ENCODE measurements around the gene STK33. TPM values are rescaled to one million over a fixed set of nuclear protein-coding genes. Genes with fewer than 3 reads are reported as not detected.

STK33 gene
- total RNA-seq, 1 donor from 2014 or later, result 14.2 TPM

DNA sequence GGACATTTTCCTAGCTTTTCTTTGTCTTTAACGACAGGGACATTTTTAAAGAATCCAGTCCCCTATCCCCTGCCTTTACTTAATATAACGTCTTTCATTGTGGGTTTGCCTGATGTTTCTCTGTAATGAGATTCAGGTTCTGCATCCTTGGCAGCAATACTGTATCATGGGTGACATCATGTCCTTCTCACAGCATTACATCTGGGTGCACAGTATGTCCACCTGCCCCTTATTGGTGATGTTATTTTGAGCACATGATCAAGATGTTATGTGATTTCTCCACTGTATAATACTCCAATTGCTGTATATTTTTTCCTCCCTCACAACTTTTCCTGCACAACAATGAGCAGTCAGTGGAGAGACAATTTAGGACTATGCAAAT is 9.7 kb upstream of the STK33 start:
- no peak for DNase-seq (ENCODE audit: low spot score)

DNA sequence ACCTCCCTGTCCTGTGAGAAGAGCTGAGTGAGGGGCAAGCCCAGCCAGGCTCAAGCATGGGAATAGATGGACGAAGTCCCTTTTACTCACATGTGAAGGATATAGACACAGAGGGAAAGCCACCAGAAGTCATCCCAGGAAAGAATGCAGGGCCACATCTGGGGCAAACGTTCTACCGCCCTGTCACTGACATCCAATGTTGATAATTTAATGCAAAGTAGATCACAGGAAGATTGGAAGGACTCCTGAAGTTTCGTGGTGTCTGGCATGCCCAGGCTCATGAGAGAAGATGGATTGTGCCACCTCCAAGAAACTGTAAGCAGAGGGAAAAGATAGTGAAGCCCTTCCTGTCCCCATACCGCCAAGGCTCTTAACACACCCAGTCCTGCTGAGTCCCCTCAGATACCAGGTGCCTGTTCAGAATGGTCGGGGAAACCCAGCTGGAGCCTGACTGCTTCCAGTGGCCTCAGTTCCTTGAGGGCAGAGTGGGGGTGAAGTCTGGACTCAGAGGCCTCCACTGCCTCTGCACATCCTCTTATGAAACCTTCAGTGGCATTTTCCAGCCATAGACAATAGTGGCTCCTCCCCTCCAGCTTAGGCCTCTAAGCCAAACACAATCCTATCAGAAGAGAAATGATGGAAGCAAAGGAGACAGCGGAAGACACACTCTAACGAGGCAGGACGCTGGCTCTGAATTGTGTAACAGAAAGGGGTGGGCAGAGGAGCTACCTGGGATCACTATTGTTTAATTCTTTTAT is 7.5 kb upstream of the STK33 start:
- no peak for DNase-seq (ENCODE audit: low spot score)

DNA sequence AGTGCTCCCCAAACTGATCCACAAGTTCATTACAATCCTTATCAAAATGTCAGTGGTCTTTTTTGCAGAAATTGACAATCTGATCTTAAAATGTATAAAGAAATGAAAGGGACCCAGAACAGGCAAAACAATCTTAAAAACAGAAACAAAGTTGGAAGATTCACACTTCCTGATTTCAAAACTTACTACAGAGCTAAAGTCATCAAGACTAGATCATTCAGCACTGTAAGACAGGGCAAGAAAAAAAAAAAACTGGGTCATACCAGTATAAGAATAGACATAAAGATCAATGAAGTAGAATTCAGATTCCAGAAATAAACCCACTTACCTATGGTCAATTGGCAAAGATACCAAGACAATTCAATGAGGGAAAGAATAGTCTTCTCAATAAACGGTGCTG is 4.5 kb upstream of the STK33 start:
- no peak for DNase-seq (ENCODE audit: low spot score)

DNA sequence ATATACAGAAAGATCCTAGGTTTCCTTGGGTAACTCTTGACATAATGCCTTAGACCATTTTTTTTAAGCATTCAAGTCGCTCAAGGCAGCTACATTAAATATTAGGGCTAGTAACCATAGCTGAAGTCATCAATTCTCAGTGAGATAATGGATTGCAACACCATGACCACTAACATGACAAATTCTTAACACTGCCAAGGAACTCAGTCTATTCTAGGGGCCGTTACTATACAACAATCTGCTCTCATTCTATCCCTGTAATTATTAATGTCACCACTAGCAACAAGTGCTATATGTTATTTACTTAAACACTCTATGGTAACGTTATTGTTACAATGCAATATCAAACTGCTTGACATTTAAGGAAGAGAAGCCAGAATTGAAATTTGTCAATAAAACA is 3.2 kb upstream of the STK33 start:
- DNase-seq (ENCODE audit: low spot score), result no peak

DNA sequence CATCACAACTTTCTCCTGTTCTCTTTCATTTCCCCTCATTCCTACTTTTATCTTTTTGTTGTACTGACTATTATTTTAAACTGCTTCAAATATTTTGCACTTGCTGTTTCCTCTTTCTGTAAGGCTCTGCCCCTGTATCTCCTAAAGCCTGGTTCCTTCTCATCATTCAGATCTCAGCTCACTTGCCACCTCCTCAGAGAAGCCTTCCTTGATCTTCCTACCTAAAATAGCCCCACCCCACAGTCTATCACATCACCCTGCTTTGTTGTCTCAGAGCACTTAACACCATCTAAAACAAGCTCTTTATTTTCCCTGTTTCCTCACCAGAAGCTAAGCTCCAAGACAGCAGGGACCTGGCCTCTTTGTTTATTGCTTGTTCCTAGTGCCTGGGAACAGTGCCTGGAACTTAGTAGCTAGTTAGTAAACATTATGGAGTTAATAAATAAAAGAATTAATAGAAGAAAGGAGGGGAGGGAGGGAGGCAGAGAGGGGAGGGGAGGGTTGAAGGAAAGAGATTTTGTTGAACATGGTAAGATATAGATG is 2.5 kb upstream of the STK33 start:
- no peak for DNase-seq (ENCODE audit: low spot score)

DNA sequence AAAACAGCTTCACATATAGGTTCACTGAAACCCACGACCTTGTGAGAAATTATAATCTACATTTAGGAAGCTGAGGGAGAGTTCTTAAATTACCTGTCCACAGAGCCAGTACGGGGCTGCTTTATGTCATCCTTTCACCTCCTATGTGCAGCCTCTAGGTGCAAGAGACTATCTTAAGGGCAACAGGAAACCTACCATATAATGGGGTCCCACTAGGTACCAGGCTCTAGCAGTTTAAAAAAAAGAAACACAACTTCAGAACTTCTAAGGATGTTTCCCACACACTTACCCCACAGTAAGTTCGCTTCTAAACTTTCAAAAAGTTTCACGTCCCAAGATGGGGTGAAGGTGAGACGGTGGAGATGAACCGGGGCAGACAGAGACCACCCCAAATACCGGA is 573 bp downstream of the STK33 start:
- DNase-seq (ENCODE audit: low spot score), result no peak

DNA sequence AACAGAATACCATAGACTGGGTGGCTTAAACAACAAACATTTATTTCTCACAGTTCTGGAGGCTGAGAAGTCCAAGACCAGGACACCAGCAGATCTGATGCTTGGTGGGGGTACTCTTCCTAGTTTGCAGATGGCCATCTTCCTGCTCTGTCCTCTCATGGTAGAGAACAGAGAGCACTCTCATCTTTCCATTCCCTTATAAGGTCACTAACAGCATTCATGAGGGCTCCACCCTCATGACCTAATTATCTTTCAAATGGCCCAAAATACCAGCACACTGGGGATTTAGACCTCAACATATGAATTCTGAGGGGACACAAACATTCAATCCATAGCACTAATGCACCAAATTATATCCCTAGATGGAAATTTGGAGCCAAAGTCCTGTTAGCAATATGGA is 6.1 kb downstream of the STK33 start:
- DNase-seq (ENCODE audit: low spot score), result no peak

DNA sequence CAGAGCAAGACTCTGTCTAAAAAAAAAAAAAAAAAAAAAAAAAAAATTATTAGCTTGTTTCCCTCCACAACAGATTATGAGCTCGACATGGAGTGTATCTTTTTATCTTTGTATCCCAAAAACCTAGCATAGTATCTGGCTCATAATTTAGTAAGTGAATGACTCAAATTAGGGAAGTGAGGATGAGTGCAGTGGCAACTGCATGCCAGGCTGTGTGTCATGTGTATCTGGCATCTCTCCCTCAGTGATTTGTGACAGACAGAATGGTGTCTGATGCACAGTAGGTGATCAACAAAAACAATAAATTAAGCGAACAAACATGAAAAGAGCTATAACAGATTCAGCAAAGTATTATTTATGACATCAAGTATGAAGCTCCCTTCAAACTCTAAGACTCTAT is 7.2 kb downstream of the STK33 start:
- no peak for DNase-seq (ENCODE audit: low spot score)

DNA sequence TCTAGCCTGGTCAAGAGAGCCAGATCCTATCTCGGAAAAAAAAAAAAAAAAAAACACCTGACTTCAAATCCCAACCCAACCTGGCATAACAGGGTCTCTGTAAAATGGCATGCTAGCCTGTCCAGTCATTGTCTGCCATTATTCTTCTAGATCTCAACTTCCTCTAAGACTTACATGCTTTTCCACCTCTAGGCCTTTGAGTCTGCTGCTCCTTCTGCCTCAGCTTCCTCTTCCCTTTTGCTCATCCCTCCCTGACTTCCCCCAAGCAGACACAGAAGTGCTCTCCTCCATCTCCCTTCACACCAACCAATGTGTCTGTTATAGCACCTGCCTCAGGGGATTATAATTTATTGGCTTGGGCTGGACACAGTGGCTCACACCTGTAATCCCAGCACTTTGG is 7.8 kb downstream of the STK33 start:
- no peak for DNase-seq (ENCODE audit: low spot score)

DNA sequence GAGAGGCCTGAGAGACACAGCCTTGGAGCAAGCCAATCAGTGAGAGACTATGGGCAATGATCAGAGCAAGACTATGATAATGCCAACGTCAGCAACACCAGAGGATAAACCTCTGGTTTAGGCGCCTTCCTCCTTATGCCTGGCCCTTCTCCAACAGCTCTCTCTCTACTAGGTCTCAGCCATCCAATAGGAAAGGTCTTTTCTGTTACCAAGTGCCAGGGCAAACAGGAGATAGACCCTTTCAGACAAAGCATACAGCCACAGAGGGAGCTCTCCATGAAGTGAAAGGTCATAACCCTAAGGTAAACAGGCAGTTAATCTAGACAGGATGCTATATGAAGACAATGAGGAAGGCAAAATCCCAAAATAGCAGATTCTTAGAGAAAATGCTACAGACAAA is 9.5 kb downstream of the STK33 start:
- no peak for DNase-seq (ENCODE audit: low spot score)

DNA sequence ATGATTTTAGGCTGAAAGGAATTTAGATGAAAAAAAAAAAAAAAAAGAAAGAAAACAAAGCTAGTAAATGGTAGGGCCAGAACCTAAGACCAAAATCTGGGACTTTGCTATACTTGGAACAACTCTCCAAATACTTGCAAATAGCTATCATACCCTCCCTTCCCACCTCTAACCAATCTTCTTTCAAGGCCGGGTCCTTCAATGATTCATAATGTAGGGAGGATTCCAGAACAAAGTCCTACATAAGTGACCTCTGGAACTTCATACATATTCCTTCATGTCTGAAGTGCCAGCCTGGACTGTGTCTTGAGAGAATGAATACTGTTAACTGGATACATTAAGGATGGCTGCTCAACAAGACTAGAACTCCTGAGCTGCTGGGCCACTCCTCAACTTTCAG is 9.9 kb downstream of the STK33 start:
- DNase-seq (ENCODE audit: low spot score), result no peak

DNA sequence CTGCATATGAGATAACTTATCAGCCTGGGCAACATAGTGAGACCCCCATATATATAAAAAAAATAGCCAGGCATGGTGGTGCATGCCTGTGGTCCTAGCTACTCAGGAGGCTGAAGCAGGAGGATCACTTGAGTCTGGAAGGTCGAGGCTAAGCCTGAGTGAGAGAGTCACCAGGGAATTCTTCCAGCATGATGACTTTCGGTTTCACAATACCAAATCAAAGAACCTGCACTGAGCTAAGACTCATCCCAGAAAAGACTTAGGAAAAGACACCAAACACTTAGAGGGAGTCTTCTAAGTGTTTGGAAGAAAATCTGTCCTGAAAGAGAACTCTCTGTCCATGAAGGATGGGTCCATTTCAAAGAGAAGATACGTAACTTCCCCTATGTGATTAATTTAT is 12.7 kb downstream of the STK33 start:
- no peak for DNase-seq (ENCODE audit: low spot score)

DNA sequence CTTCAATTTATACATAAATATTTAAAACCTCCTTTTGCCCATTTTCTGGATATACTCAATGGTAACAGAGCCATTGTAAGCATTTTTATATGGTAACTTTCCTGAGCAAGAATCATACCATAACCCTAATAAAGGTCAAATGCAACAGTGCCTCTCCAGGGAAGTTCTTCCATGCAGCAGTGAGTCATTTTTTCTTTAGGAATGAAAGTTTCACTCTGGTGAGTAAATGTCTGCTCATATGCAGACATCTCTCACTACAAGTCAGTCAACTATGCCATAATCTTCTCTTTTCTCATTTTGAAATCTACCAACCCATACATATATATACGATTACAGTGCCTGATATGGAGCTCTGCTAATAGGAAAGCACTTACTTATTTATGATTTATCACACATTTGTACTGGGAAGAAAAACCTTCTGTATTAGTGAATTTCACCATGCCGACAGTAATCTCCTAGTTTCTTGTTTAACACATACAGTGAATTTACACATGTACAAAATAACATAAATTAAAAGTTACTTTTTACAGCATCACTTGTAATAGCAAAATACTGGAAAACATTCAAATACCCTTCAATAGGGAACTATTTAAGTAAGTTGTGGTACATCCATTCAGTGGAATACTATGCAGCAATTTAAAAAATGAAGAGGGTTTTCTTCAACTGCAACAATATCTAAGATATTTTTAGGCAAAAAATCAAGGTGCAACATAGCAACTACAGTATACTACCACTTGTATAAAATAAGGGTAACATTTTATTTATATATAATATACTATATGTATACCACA is 16.0 kb downstream of the STK33 start:
- DNase-seq (ENCODE audit: low spot score), result no peak

DNA sequence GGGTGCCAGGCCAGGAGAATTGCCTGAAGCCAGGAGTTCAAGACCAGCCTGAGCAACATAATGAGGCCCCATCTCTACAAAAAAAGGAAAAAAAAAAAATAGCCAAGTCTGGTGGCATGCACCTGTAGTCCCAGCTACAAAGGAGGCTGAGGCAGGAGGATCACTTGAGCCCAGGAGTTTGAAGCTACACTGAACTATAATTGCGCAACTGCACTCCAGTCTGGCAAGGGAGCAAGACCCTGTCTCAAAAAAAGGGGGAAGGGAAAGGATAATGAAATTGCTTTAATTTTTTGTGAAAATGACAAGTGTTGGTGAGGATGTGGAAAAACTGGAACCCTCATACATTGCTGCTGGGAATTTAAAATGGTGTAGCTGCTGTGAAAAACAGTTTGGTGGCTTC is 19.2 kb downstream of the STK33 start:
- no peak for DNase-seq (ENCODE audit: low spot score)

DNA sequence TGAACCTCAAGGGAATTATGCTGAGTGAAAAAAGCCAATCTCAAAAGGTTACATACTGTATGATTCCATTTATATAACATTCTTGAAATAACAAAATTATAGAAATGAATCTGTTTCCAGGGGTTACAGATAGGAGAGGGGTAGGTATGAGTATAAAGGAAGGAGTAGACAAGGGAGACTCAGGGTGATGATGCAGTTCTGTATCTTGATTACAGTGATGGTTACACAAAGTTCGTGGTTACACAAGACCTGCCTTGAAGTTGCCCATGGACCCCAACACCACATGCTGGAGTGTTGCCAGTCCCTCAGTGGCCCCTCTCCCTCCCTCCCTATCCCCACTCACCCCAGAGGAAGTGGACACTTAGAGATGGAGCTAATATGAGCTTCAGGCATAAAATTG is 20.3 kb downstream of the STK33 start:
- DNase-seq (ENCODE audit: low spot score), result no peak

DNA sequence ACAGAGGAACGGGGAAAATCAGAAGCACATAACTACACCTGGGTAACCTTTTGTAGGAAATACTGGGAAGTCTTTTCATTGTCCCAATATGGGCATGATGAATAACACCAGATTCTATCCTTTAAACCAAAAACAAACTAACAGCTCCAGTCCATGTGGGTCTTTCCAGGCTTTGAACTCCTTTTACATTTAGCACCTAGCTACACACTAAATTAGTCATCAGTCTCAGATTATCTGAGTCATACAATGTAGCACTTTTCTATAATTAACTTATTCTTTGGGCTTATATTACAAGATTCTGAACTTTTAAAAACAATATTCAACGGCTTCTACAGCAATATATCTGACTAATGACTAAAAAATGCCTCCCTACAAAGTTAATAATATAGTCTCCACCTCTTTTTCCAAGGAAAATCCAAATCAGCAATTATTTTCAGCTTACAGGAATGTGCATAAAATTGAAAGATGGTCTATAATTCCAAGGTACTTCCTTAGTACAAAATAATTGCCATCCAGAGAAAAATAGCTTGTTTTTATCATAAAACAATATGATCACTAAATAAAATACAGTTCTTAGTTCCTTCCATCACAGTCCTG is 26.3 kb downstream of the STK33 start:
- DNase-seq (ENCODE audit: low spot score), result no peak

DNA sequence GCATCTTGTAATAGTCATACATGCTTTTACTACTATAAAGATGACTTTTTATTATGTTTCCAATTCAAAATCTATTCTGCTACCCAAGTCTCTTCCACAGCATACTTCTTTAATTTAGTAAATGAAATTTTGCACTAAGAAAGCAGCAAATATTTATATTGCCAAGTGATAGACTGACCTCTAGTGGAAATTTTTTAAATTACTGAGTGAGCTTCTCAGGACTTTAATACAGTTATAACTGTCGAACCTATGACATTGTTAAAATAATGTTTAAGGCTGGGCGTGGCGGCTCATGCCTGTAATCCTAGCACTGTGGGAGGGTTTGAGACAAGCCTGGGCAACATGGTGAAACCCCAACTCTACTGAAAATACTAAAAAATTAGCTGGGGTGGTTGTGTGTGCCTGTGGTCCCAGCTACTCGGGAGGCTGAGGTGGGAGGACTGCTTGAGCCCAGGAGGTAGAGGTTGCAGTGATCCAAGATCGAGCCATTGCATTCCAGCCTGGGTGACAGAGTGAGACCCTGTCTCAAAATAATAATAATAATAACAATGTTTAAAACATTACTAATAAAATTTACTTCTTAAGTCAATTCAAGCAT is 27.3 kb downstream of the STK33 start:
- no peak for DNase-seq (ENCODE audit: low spot score)

DNA sequence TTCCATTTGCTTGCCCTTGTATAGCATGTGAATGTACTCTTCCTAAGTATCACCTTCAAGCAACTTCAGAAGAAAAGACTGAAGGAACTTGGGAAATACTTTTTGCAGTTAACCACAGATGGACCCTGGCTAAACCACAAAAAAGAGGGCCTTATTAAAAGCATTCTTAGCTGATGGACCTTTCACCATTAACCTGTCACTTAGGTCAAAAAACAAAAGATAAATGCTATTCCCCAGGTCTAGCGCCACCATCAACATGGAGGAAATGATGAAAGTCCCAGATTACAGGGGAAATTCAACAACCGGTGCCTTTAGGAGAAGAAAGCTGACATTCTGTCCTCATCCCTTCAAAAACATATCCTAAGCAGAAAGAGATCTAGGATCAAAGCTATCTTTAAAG is 29.5 kb downstream of the STK33 start:
- DNase-seq (ENCODE audit: low spot score), result no peak

DNA sequence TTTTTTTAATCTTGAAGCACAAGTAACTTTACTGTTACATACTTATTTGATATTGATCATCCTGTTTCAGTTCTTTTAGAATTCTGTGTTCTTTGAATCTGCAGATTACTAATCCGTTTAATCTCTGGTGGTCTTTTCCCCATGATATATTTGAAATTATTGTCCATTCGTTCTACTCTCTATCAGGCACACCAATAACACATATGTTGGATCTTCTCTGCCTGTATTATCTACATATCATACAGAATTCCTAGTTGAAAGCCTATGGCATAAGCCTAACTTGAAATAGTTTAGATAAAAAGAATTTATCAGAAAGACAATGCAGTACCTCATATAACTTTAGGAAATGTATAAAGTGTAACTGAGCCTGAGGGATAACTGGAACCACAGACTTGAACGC is 32.6 kb downstream of the STK33 start:
- DNase-seq (ENCODE audit: low spot score), result no peak

DNA sequence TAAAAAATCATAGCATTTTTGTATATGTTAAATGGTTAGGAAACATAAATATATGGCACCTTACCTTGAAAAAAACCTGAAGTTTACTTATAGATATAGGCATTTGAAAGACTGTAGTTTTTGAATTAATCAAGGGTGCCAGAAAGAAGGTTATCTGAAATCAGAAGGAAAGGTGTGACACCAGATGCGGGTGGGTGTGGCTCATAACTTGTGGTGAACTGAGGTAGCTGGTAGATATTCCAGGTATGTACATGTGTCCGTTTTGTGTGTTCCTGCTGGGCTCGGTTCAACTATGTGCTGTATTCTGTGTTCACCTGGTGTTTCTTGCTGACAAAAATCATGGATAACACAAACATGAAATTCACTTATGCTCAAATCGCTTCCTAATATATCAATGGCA is 35.6 kb downstream of the STK33 start:
- DNase-seq (ENCODE audit: low spot score), result no peak

DNA sequence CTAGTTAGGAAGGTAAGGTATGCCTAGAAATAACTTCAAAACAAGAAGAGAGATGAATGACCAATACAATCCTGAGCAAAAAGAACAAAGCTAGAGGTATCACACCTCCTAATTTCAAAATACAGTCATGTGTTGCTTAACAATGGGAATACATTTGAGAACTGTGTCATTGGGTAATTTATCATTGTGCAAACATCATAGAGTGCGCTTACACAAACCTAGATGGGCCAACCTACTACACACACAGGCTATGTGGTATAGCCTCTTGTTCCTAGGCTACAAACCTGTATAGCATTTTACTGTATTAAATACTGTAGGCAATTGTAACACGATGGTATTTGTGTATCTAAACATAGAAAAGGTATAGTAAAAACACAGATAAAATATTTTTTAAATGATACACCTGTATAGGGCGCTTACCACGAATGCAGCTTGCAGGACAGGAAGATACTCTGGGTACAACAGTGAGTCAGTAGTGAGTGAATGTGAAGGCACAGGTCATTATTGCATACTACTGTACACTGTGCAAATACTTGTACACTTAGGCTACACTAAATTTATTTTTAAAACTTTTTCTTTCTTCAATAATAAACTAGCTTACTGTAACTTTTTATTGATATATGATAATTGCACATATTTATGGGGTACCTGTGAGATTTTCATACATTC is 48.2 kb downstream of the STK33 start:
- DNase-seq (ENCODE audit: low spot score), result no peak

DNA sequence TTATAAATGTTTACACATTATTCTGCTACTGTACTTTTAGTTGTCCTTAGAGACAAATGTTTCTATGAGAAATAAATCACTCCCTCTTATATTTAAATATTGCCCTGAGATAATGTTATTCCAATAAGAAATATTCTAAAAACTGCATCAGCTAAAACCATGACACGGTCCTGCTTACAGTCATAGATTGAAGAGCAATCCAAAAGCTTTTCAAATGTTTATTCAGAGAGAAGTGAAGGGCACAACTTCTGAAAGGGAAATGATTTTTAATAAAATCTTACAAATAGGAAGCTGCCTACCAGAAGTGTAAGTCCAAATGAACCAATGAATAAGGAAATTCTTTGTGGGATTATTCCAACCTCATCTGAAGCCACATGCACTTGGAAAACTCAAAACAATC is 49.2 kb downstream of the STK33 start:
- DNase-seq (ENCODE audit: low spot score), result no peak
